CD4-positive, alpha-beta memory T cell (primary cell): ENCODE measurements around the gene RILPL1. TPM values are rescaled to one million over a fixed set of nuclear protein-coding genes. Genes with fewer than 3 reads are reported as not detected.
"Not testable (repeated sequence)": the region's sequence is repeated elsewhere in the genome, so short reads cannot be mapped to it uniquely, and the experiment has no call there.

Experiments
- CTCF ChIA-PET: fragments of 350-600 bp; sonication (Branson Sonifier 250); formaldehyde crosslinking; loops from one replicate; lab custom pipeline; 2021; ENCODE audit warnings: inconsistent platforms; ENCODE audit not compliant: partially characterized antibody; lab: Charles Lee
- POLR2A ChIA-PET: fragments of 350-600 bp; sonication (Branson Sonifier 250); formaldehyde crosslinking; loops from one replicate; lab custom pipeline; 2021; ENCODE audit not compliant: partially characterized antibody; lab: Charles Lee
- DNase-seq, 5 donors: peaks; one replicate each; pipeline versions ENCODE4 v3.0.0 to v3.0.0-alpha.2; 2020 to 2022; ENCODE audit warnings: mixed read lengths in 1 of 5
- H3K27ac ChIP-seq: one replicate; pipeline ENCODE4 v1.7.0; 2013; ENCODE audit warnings: low read depth, low read length
- H3K27me3 ChIP-seq: 2 replicates; pipeline ENCODE4 v1.7.0; 2013; ENCODE audit warnings: mild to moderate bottlenecking, low read length, moderate library complexity; ENCODE audit not compliant: insufficient read depth
- H3K36me3 ChIP-seq: 2 replicates; pipeline ENCODE4 v1.7.0; 2013; ENCODE audit warnings: mild to moderate bottlenecking, low read length, moderate library complexity; ENCODE audit not compliant: insufficient read depth
- H3K4me1 ChIP-seq: 2 replicates; pipeline ENCODE4 v1.7.0; 2013; ENCODE audit warnings: mild to moderate bottlenecking, low read length, moderate library complexity; ENCODE audit not compliant: insufficient read depth
- H3K4me3 ChIP-seq, 2 donors: one replicate each; pipeline ENCODE4 v1.7.0; 2013; ENCODE audit warnings: low read length in 2 of 2, mild to moderate bottlenecking in 1 of 2
- H3K9me3 ChIP-seq, 2 donors: one replicate each; pipeline ENCODE4 v1.7.0; 2013; ENCODE audit warnings: low read length in 2 of 2, control low read depth in 1 of 2; ENCODE audit not compliant: control insufficient read depth in 1 of 2
- H3K27ac Mint-ChIP-seq, 7 donors: one replicate each; pipeline ENCODE4 v1.8.0; 2020 to 2021; ENCODE audit warnings: mixed read lengths in 7 of 7, mild to moderate bottlenecking in 6 of 7, inconsistent platforms in 3 of 7, moderate library complexity in 3 of 7
- H3K27me3 Mint-ChIP-seq, 2 donors: one replicate each; pipeline ENCODE4 v1.8.0; 2020 to 2021; ENCODE audit warnings: mixed read lengths in 2 of 2
- H3K36me3 Mint-ChIP-seq, 2 donors: one replicate each; pipeline ENCODE4 v1.8.0; 2020 to 2021; ENCODE audit warnings: mixed read lengths in 2 of 2, inconsistent platforms in 1 of 2, mild to moderate bottlenecking in 1 of 2
- H3K4me1 Mint-ChIP-seq, 4 donors: one replicate each; pipeline ENCODE4 v1.8.0; 2020 to 2021; ENCODE audit warnings: mixed read lengths in 4 of 4, mild to moderate bottlenecking in 1 of 4
- H3K4me3 Mint-ChIP-seq, 8 donors: one replicate each; pipeline ENCODE4 v1.8.0; 2020 to 2021; ENCODE audit warnings: mixed read lengths in 8 of 8, mild to moderate bottlenecking in 7 of 8, moderate library complexity in 6 of 8, inconsistent platforms in 3 of 8
- H3K9me3 Mint-ChIP-seq, 8 donors: one replicate each; pipeline ENCODE4 v1.8.0; 2020 to 2021; ENCODE audit warnings: mixed read lengths in 8 of 8, mild to moderate bottlenecking in 5 of 8, inconsistent platforms in 3 of 8, moderate library complexity in 1 of 8
- intact Hi-C: fragments of 100-400 bp; cut with micrococcal nuclease; formaldehyde crosslinking; loops from one replicate; pipeline ENCODE4 v1.15.1; 2023
- polyA plus RNA-seq, 2 donors: library from polyadenylated mRNA; unstranded; fragments of 300-500 nt; fragmentation: Illumina TruSeq; gene quantifications; one replicate each; pipeline ENCODE4 v1.2.3, GENCODE V29; 2021
- total RNA-seq, 2 experiments: library from RNA; stranded (reverse); gene quantifications; one replicate each; pipeline ENCODE4 v1.2.3, GENCODE V29; 2021

The RILPL1 gene
- total and polyA plus RNA-seq, 4 experiments from 2014 or later, result 0.54 to 8.5 (median 8.1) TPM; not detected in 1

DNA sequence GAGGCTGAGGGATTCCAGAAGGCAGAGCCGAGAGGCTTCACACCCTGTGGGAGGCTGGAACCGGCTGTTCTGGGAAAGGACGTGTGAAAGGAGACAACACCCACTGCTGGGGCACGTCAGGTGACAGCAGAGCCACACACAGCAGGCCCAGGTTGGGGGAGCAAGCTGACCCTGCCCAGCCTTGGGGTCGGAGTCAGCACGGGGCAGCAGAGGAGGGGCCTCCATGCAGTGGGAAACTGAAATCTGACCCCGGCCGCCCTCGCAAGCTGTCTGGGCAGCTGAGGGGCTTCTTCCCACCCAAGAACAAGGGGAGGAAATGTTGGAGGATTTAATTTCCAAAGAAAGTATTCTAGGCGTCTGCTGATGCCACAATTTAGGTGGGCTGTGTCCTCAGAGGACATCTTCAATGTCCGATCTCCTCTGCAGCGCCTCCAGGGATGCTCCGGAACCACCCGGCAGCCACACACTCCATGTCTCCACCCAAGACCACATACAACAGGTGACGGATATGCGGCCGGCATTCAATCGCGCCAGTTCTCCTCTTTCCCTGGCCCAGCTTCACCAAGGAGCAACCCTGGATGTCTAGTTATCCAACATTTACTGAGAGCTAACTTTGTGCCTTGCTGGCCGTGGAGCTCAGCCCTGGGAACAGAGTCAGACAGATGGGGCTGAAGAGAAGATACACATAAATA is 44.8 kb downstream of the RILPL1 start:
- Histone ChIP-seq H3K27ac (no peak overlapping the region), H3K4me3 (no peak overlapping the region), H3K27me3 (no peaks in the 10 kb centered on the region), H3K36me3 (no peaks in the 10 kb centered on the region), H3K4me1 (peaks cover 16% of the 10 kb centered on the region), H3K9me3 (no peaks in the 10 kb centered on the region)
- Mint-ChIP-seq H3K4me3 (no peak overlapping the region), H3K27ac (no peak overlapping the region), H3K27me3 (no peaks in the 10 kb centered on the region), H3K9me3 (no peaks in the 10 kb centered on the region), H3K36me3 (peaks cover 0 to 3% of the 10 kb centered on the region in 2 donors), H3K4me1 (peaks cover 11 to 20% (median 16%) of the 10 kb centered on the region in 4 donors)
- intact Hi-C loops, result no loop called here
- ChIA-PET CTCF (no interaction called here), POLR2A (no interaction called here)
- no peak for DNase-seq

GRCh38 chr12:123487428-123487827 is 46.1 kb downstream of the RILPL1 start:
- Histone ChIP-seq H3K4me3 (no peak overlapping the region), H3K9me3 (no peaks in the 10 kb centered on the region), H3K27ac (no peak overlapping the region), H3K4me1 (peaks cover 18% of the 10 kb centered on the region), H3K27me3 (no peaks in the 10 kb centered on the region), H3K36me3 (no peaks in the 10 kb centered on the region)
- Mint-ChIP-seq H3K27me3 (no peaks in the 10 kb centered on the region), H3K27ac (no peak overlapping the region), H3K4me3 (no peak overlapping the region), H3K36me3 (peaks cover 0 to 3% of the 10 kb centered on the region in 2 donors), H3K9me3 (no peaks in the 10 kb centered on the region), H3K4me1 (peaks cover 12 to 30% (median 20%) of the 10 kb centered on the region in 4 donors)
- ChIA-PET CTCF (no interaction called here), POLR2A (no interaction called here)
- DNase-seq, result no peak
- intact Hi-C loops, result no loop called here

- Histone ChIP-seq H3K4me3 (no peak overlapping the region), H3K9me3 (no peaks in the 10 kb centered on the region), H3K4me1 (peaks cover 18% of the 10 kb centered on the region), H3K36me3 (no peaks in the 10 kb centered on the region), H3K27me3 (no peaks in the 10 kb centered on the region), H3K27ac (no peak overlapping the region)
- Mint-ChIP-seq H3K27me3 (no peaks in the 10 kb centered on the region), H3K4me3 (no peak overlapping the region), H3K27ac (no peak overlapping the region), H3K36me3 (no peaks in the 10 kb centered on the region), H3K9me3 (no peaks in the 10 kb centered on the region), H3K4me1 (peaks cover 12 to 30% (median 21%) of the 10 kb centered on the region in 4 donors)
- intact Hi-C loops, result no loop called here
- DNase-seq, result no peak
- CTCF ChIA-PET, result no interaction called here
- POLR2A ChIA-PET, result no interaction called here
These were observed 47.8 kb downstream of the RILPL1 start for GRCh38 chr12:123485756-123486155.

DNA sequence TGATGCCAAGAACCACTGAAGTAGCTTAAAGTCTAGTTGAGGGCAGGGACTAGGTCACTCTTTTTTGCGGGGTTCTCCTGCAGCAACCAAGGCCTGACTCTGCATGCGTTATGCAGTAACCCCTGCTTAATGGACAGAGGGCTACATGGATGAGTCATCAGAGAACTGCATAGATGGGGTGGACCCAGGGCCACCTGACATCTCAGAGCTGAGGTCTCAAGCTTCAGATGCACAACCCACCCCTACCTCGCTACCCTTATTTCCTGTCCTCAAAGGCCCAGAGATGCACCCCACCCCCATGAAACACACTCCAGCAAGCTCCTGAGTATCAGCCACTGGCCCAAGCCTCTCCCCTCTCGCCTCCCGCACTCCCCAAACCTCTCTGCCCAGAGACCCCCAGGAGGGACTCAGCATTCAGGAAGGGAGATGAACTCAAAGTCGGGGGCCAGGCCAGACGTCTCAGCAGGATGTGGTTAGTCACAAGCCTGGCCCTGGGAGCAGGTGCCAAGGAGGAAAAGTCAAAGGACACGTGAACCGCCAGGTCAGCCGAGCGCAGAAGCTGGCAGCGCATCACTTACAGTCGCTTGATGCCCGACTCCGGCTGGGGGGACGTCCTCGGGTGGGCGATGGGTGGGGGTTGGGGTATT is 49.8 kb downstream of the RILPL1 start:
- no peak for DNase-seq

DNA sequence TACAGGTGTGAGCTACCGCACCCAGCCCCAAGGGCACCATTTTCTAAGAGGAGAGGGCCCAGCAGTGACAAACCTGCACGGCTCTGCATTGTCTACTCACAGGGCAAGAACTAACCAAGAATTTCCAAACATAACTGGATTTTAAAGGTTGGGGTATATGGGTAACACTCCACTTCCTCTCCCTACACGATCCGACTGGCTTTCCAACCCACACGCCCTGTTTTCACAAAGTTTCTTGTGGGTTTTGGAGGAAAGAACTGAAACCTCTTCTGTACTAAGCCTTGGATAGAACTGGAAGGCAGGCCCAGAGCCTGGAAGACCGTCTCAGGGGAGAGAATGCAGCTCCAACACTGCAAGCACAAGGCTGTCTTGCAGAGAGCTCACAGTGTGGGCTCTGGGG is 50.6 kb downstream of the RILPL1 start:
- H3K4me1 ChIP-seq, result peaks cover 25% of the 10 kb centered on the region
- DNase-seq, result no peak
- Mint-ChIP-seq H3K9me3 (no peaks in the 10 kb centered on the region), H3K27me3 (no peaks in the 10 kb centered on the region), H3K4me3 (no peak overlapping the region), H3K4me1 (peaks cover 14 to 41% (median 29%) of the 10 kb centered on the region in 4 donors), H3K36me3 (no peaks in the 10 kb centered on the region), H3K27ac (peak overlapping the region in 3 of 7 donors; percentile 17 to 73 (median 70))
- CTCF ChIA-PET, result interaction anchor here (2.0 kb wide), 1 partner anchor 50 kb away, joined by 4 read pairs; no protein-coding TSS in a partner anchor
- H3K27ac ChIP-seq, result no peak overlapping the region
- no peaks in the 10 kb centered on the region for H3K27me3 ChIP-seq
- intact Hi-C loops, result no loop called here
- no peaks in the 10 kb centered on the region for H3K36me3 ChIP-seq
- no peak overlapping the region for H3K4me3 ChIP-seq
- no peaks in the 10 kb centered on the region for H3K9me3 ChIP-seq
- POLR2A ChIA-PET, result interaction anchor here (0.6 to 0.7 kb wide), 2 partner anchors 22 to 34 kb away, joined by 3 read pairs; no protein-coding TSS in a partner anchor

More for the DNA sequence above, 49.8 kb downstream of the RILPL1 start:
- no peaks in the 10 kb centered on the region for H3K9me3 ChIP-seq
- ChIA-PET CTCF (interaction anchor here (2.0 kb wide), 1 partner anchor 49 kb away, joined by 4 read pairs; no protein-coding TSS in a partner anchor), POLR2A (interaction anchor here (0.7 kb wide), 2 partner anchors 35 to 47 kb away, joined by 3 read pairs; partner anchors contain the start of gene RILPL2)
- Mint-ChIP-seq H3K27ac (peak overlapping the region; percentile 42 to 88 (median 86)), H3K36me3 (no peaks in the 10 kb centered on the region), H3K4me1 (peaks cover 14 to 41% (median 28%) of the 10 kb centered on the region in 4 donors), H3K9me3 (no peaks in the 10 kb centered on the region), H3K27me3 (no peaks in the 10 kb centered on the region), H3K4me3 (peak overlapping the region in 5 of 8 donors; percentile 43 to 79 (median 58))
- H3K4me3 ChIP-seq, result no peak overlapping the region
- intact Hi-C loops, result no loop called here
- no peak overlapping the region for H3K27ac ChIP-seq
- no peaks in the 10 kb centered on the region for H3K36me3 ChIP-seq
- H3K4me1 ChIP-seq, result peaks cover 25% of the 10 kb centered on the region
- no peaks in the 10 kb centered on the region for H3K27me3 ChIP-seq

DNA sequence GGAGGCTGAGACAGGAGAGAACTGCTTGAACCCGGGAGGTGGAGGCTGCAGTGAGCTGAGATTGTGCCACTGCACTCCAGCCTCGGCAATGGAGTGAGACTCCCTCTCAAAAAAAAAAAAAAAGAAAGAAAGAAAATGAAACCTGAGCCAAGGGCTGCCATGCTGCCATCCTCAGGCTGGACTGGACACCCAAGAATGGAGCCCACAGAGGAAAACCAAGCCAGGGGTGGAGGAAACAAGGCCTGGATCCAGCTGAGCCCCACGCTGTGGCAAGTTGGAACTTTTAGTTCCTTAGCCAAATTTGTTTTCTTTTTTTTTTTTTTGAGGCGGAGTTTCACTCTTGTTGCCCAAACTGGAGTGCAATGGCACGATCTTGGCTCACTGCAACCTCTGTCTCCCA is 52.3 kb downstream of the RILPL1 start:
- H3K27me3 Mint-ChIP-seq, H3K9me3 Mint-ChIP-seq, H3K4me3 Mint-ChIP-seq, DNase-seq, H3K36me3 ChIP-seq, intact Hi-C loops, H3K27ac ChIP-seq, H3K27me3 ChIP-seq, H3K9me3 ChIP-seq, H3K4me3 ChIP-seq, H3K36me3 Mint-ChIP-seq: not testable (repeated sequence)
- H3K4me1 ChIP-seq, result peaks cover 25% of the 10 kb centered on the region
- H3K27ac Mint-ChIP-seq, result peak overlapping the region in 1 of 7 donors; percentile 56
- ChIA-PET POLR2A (interaction anchor here (1.1 kb wide), 1 partner anchor 22 kb away, joined by 3 read pairs; no protein-coding TSS in a partner anchor), CTCF (interaction anchor here (0.7 to 1.5 kb wide), 3 partner anchors 13 to 58 kb away, joined by 3 read pairs; partner anchors contain the start of gene SNRNP35)
- peaks cover 17 to 49% (median 34%) of the 10 kb centered on the region in 4 donors for H3K4me1 Mint-ChIP-seq
